Colon (tissue), 2 donors: ENCODE results near the gene LRRC8B.
"Not testable (repeated sequence)": the region's sequence is repeated elsewhere in the genome, so short reads cannot be mapped to it uniquely, and the experiment has no call there.

Source experiments
- FAIRE-seq: peaks from 2 replicates; lab custom pipeline; 2012; peaks lifted over from hg19 to GRCh38; lab: Jason Lieb, UNC
- donor health status: control.
- donor health status: control.

The LRRC8B gene

GRCh38 chr1:89584781-89585180, 60.2 kb downstream of the LRRC8B start:
- FAIRE-seq = no peak

DNA sequence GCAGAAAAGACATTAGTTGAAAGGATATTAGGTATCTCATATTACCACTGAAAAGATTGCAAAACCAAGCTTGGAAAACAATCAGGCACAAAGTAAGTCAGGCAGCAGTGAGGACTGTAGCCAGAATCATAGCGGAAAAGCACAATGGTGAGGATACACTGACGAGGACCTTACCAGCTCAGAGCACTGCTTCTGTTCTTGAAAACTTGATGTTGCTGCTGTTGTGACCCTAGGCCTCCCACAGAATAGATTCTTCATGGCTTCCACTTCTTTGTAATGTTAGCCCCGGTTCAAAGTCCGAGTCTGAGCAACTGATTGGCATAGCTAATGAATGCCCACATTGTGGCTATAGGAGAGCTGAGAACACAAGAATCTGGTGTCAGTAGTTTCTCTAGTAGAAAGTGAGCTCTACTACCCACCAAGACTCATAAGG, 63.1 kb downstream of the LRRC8B start:
- FAIRE-seq = no peak

- FAIRE-seq = no peak
These were observed 63.9 kb downstream of the LRRC8B start for GRCh38 chr1:89588480-89588879.

- no peak for FAIRE-seq
These were observed 64.9 kb downstream of the LRRC8B start for GRCh38 chr1:89589515-89589914.

DNA sequence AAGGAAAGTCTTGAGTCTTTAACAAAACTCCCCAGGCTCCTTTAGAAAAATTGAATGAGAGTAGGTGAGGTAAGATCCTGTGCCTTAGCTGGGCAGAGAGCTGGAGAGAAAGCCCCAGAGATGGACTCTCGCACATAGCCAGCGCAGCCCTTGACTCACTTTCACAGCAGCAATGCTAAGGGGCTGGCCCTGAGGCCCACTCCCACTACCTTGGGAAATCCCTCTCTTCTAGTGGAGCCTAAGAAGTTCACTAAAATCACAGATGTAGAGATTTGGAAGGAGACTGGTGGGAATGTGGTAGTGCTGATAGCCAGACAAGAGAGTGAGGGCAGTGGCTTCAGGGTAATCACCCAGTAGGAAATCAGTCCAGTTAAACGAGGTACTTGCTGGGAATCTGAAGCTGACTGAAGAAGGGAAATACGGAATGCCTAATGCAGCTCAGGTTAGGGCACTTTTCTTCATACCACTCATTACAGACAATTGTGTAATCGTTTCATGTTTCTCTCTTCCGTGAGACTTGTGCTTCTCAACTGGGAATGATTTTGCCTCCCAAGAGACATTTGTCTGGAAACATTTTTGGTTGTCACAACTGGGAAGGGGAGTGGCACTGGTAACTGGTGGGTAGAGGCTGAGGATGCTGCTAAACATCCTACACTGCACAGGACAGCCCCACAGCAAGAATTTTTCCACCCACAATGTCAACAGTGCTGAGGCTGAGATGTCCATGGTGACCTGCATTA, 65.9 kb downstream of the LRRC8B start:
- FAIRE-seq = no peak

DNA sequence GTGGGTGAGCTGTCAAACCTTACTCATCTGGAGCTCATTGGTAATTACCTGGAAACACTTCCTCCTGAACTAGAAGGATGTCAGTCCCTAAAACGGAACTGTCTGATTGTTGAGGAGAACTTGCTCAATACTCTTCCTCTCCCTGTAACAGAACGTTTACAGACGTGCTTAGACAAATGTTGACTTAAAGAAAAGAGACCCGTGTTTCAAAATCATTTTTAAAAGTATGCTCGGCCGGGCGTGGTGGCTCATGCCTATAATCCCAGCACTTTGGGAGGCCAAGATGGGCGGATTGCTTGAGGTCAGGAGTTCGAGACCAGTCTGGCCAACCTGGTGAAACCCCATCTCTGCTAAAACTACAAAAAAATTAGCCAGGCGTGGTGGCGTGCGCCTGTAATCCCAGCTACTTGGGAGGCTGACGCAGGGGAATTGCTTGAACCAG, 68.3 kb downstream of the LRRC8B start:
- not testable (repeated sequence) for FAIRE-seq

DNA sequence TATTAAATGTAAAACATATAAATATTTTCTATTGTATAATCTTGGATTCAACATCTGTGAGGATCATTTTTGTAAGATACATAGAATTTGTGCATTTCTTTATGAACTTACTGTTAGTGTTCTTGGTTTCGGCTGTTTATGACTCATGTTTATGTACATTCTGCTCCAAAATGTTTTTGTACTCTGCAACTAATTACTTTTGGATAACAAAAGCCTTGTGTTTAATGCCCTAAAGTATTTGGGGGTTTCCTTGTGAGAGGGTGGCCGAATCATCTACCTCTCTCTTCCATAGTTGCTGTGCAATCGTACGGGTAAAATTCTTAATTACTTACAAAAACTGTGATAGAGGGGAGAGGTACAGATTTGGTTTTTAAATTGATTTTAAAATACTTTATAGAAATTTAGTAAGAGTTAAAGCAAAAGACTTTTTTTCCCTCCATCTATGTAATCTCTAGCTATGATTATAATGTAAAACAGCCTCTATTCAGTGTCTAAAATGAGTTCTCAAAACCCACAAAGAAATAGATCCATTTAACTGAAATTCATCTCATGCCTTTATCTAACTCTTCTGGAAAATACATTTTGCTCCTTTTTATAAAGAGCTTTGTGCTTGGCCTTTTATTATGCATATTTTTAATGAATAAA, 69.6 kb downstream of the LRRC8B start:
- FAIRE-seq = no peak

GRCh38 chr1:89596698-89597097, 72.1 kb downstream of the LRRC8B start:
- FAIRE-seq = no peak

- FAIRE-seq = no peak
These were observed 74.1 kb downstream of the LRRC8B start for GRCh38 chr1:89598450-89599331.

DNA sequence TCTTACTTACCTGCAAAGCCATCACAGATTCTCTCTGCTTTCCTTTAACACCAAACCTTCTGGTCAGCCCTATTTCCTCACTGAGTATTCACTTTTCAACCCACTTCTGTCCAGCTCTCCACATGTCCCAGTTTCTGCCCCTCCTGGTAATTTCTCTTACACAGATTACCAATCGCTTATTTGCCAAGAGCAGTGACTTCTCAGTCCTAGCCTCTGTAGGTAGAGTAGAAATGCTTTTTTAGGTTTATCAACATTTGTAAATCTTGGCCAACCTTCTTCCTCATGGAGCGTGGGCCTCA, 74.7 kb downstream of the LRRC8B start:
- no peak for FAIRE-seq

GRCh38 chr1:89600451-89601224, 76.0 kb downstream of the LRRC8B start:
- FAIRE-seq = no peak

- no peak for FAIRE-seq
These were observed 78.3 kb downstream of the LRRC8B start for GRCh38 chr1:89602871-89603404.

DNA sequence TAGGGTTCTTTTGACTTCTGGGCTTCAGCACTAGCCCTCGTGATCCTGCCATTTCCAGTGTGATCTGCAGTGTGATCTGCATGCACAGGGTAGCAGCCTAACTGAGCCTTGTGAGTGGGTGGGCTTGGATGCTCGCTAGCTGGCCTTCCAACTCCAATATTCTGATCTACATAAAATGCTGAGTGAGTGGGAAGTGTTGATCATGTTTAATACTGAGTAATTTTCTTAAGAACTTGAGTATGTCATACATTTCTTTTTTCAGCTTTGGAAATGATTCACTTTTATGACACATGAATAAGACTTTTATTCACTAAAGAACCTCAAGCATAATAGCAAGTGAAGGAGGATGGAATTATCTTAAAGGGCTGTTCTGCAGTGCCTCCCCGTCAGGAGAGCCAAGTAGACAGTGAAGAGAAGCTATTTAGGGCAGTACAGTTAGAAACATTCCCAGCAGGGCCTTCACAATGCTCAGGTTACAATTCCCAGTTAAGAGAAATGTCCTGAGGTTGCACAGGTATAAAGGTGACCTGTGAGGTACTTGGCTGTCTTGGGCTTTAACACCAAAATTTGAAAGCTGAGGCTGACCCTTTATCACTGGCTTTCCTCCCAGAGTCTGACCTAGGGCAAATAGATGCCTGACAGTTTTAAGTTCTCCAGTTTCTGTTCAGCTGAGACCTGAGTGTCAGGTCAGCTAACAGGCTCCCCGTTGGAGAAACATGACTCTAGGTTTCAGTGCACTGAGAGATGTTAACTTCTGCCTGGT, 79.2 kb downstream of the LRRC8B start:
- no peak for FAIRE-seq

DNA sequence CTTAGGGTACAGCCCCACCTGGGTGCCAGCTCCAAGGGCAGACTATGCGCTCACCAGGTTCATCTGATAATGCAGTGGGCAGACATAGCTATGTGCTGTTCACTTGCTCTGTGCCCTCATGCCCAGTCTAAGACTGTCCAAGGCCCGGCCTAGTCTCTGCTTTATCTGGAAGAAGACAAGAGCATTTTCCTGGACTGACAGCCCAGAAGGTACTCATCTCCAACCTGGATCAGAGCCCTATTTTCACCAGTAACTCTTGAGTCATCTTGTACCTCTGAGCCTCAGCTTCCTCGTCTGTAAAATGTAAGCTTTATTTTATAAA, 79.7 kb downstream of the LRRC8B start:
- FAIRE-seq = no peak

- FAIRE-seq = no peak
These were observed 81.1 kb downstream of the LRRC8B start for GRCh38 chr1:89605692-89606091.

GRCh38 chr1:89606227-89606980, 81.8 kb downstream of the LRRC8B start:
- no peak for FAIRE-seq

DNA sequence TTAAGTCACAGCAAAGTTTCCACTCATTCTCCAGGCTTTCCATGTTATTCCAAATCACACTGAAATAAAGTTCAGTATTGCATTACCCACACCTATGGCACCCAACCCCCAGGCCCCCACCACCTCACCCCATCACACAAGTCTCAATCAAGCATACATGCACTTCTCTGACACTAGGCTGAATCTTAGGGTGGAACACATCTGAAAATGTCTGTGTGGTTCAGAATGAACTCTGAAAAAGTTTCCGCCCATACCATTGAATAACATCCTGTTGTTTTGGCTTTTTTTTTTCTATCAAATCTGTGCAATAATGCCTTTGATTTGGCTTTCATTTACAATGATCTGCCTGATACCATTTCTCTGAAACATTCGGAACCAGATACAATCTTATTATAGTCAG, 82.5 kb downstream of the LRRC8B start:
- no peak for FAIRE-seq

DNA sequence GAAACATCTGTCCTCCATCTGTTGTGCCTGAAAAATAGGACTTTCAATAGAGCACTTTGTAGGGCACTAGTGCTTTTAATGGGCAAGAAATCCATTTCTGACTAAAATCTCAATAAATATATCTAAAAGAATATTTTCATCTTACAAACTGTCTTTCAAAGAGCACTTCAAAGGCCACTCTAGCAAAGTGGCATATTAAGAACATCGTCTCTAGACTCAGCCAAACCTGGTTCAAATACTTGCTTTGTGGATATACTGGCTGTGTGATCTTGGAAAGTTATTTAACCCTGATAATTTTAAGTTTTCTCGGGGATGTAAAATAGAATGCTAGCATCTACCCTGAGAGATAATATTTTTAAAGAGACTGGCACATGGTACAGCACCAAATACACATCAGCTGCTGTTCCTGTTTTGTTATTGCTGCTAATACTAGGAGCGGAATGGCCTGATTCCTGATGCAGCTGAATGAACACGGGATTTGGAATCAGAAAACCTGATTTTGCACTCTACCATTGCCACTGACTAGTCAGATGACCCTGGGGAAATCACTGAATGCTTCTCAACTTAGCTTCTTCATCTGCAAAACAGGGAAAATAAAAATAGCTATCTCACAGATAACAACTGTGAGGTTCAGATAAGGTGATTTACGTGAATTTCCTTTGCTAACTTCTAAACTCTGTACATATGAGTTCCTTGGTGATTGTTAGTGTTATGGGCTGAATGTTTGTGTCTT, 83.1 kb downstream of the LRRC8B start:
- FAIRE-seq = no peak

DNA sequence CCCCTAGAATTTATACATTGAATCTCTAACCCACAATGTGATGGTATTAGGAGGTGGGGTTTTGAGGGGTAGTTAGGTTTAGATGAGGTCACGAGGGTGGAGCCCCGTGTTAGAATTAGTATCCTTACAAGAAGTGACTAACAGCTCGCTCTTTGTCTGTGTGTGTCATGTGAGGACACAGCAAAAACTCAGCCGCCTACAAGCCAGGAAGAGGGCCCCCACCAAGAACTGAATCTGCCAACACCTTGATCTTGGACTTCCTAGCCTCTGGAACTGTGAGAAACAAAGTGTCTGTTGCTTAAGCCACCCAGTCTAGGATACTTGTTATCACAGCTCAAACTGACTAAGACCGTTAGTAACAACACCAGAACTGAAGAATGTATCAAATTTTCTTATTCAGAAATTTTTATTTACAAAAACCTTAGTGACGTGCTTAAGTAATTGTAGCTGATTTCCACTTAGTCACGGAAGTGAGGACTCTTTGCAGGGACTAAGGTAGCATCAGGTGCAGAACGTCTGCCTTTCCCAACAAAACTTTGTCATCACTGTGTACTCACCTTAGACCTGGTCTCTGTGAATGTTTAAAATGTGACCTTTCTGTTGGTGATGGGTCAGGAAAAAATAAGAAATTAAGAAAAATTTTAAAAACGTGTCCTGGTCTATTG, 83.8 kb downstream of the LRRC8B start:
- FAIRE-seq = no peak
